ENCODE results near the gene CKAP2L.

GRCh38 chr2:112812318-112813267 is 48.2 kb upstream of the CKAP2L start:
- no peak for TF ChIP-seq POLR2AphosphoS5 (IDR thresholded peaks at IDR 0.05; ENCODE audit: insufficient read depth, low read depth, low read length)
- no peak for TF ChIP-seq CTCF (IDR thresholded peaks at IDR 0.05; ENCODE audit: extremely low read depth in 1 of 2, insufficient read depth in 1 of 2, low read depth in 1 of 2, low read length in 2 of 2)
- TF ChIP-seq EZH2 (IDR thresholded peaks at IDR 0.05; ENCODE audit: borderline replicate concordance, low read depth, low read length, severe bottlenecking): no peak
- no peak for TF ChIP-seq POLR2A (IDR thresholded peaks at IDR 0.05; ENCODE audit: low read depth, low read length)

Measured in endothelial cell of umbilical vein (primary cell).